HG02763 (cell line): Measurements from ENCODE around the gene ZNHIT6.
"Not testable (repeated sequence)": the region's sequence is repeated elsewhere in the genome, so short reads cannot be mapped to it uniquely, and the experiment has no call there.

Experiments
- ATAC-seq: cut with Tn5 transposase; IDR thresholded peaks from one replicate; pipeline ENCODE4 v1.9.1; 2021; ENCODE audit warnings: mild to moderate bottlenecking, moderate library complexity; ENCODE audit not compliant: unreplicated experiment

ZNHIT6 gene

DNA sequence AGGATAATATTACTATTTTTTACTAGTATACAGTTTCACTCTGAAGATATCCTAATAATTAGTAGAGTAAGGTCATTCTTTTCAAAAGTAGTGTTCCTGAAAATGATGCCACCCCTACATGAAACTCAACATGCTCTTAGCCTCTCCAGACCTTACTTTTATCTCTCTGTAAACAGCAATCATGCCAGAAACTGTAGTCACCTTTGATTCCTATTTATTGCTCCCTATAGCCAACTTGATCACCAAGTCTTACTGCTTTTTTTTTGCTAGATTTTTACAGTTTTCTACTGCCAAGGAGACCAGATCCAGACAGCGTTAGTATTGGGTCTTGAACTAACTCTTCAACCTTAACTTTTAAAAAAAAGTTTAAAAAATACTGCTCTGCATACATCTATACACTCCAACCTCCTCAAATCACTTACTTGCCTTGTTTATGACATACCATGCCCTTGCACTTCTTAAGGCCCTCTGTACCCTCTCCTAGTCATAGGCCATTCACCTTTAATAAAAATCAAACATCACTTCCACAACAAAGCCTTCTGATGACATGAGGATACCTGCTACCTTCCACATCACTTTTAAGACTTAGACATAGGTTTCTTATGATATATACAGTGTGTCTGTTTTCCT lies 36.1 kb downstream of the ZNHIT6 start:
- no peak for ATAC-seq

DNA sequence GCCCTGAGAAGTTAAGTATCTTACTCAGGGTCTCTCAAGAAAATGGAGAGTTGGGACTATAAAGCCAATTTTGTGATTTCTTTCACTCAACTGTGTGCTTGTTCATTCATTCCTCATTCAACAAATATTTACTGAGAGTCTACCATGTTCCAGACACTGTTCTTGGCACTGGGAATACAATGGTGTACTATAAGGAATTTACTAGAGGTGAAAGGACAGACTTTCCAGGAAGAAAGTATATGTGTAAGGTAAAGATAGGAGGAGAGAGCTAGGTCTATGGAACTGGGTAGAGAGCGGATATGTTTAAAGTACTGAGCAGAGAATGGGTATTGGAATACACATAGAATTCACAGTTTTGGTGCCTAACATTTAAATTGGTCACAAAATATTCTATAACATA lies 42.3 kb downstream of the ZNHIT6 start:
- ATAC-seq, result no peak

DNA sequence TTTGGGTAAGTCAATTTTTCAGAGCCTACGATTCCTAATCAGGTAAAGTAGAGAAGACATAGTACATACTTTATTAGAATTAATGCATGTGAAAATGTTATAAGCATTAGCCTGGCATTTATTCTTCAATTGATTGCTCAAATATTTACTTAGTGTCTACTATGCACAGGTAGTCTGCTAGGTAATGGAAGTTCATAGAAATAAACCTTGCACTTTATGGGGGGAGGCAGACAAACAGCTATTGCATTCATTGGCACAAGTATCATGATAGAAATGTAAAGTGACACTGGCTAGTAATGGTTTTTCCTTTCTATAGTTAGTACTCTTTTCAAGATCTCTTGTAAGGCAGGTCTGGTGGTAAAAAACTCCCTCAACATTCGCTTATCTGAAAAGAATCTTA lies 44.9 kb downstream of the ZNHIT6 start:
- no peak for ATAC-seq

DNA sequence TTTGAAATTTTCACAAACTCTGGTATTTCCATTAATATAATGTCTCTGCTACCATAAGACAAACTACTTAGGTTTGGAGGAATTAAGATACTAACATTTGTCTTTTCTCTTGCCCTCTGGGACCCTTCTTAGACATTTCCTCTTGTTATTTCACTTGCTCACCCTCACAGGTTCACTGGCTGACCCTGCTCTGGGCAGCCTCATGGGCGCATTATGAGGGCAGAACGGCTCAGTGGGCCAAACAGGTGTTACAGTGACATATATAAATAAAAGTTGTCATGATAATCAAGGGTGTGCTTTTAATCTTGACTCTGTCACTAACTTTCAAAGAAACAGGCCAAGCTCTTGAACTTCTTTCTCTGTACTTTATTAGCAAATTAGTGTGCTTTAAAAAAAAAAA lies 46.5 kb downstream of the ZNHIT6 start:
- no peak for ATAC-seq

DNA sequence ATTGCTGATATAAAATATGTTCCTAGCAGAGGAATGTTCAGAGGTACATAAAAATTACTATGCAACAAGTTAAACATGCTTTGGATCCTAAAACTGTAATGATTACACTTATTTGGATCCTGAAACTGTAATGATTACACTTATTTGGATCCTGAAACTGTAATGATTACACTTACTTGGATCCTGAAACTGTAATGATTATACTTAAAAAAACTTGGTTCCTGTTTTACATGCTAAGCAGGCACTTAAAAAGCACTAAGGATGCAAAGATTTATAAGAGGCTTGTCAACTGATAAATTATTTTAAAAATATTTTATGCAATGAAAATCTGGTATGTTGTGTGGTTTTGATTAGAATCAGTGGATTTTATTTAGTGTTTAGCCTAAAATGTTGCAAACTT lies 47.7 kb downstream of the ZNHIT6 start:
- ATAC-seq, result no peak

DNA sequence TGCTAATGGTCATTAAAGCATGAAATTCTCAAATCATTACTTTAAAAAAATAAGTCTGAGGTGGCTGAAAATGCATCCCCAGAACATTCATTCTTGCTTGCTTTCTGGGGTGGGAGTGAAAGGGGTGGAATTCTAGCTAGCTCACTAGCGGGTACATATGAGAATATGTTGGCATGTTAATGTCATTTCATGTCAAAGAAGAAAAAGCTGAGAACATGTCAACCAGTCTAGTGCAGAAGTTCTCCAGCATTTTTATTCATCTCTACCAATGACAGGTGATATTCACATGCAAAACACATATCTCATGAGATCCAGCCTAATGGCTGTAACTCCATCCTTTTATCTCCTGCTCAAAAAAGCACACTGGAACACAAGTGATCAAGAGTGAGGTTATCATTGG lies 49.1 kb downstream of the ZNHIT6 start:
- ATAC-seq, result no peak

DNA sequence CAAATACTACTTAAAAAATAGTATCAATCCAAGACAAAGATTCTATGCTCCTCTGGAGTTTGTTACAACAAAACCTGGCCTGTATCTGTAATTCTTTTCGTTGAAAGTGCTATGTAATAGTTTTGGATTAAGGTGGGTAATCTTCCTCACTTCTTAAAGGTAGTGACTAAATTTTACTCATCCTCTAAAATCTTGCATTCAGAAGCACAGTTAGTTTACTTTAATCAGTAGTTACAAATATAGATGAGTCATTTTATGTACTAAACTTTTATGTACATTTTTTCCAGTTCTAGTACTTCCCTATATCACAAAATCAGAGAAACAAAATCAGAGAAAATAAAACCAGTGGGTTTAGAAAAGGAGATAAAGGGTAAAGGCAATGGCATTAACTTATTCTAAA lies 51.3 kb downstream of the ZNHIT6 start:
- no peak for ATAC-seq

DNA sequence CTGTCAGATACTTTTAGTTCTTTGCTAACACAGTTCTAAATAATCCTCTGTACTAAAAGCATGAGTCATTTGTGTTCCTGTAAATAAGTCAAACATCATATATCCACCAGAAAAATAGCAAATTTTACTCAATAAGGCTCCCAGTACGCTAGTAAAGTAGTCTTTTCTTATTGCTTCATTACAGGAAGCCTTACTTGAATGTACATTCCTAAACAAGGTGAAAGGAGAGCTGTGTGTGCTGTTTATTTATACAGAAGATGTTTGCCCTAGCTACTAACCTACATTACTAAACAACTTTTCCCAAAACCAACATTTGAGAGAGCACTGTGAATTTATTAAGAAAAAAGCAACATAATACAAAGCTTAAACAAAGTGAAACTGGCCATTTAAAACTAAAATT lies 52.0 kb downstream of the ZNHIT6 start:
- no peak for ATAC-seq

DNA sequence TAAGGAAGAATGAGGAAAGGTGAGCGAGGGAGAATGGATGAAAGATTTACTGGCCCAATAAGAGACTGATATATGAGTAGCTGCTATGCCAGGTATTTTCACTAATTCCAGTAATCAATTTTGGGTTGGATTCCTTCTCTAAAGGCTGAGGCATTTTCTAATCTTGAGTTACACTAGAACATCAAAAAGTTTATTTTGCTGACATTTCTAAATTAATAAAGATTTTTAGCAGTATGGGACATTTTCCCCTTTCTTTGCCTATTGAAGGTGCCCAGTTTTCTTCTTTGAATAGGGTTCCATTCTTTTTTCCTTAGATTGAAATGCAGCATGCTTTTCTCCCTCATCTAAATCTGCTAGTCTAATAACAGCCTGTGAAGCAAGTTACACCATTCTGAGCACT lies 52.9 kb downstream of the ZNHIT6 start:
- no peak for ATAC-seq

DNA sequence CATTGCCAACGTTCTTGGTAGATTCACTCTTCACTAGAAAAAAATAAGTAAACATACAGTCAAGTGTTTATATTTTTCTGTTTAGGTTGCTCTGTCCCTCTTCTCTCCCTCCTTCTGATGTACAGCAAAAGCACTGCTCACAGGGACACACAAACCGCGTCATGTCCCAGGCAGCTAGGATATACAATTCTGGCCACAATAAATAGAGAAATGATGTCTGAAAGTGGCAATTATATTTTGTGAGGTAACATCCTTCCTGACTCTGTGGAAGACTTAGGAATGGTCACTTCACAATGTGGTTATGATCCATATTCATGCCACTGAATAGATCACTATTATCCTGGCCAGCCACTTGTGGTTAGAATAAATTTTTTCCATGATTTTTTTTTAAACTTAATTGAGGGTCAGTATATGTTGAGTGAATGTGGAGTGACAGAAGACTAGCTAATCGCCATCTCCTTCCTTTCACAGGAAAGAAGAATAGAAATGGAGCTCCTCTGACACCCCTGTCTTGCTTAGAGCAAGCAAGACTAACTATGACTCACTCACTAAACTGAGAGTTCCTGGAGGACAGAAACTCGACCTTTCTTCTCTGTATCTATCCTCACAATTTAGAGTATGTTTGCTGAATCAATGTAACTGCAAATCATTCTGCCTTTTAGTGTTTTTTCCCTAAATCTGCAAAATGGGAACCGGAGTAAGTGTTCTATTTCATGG lies 54.0 kb downstream of the ZNHIT6 start:
- ATAC-seq, result no peak

DNA sequence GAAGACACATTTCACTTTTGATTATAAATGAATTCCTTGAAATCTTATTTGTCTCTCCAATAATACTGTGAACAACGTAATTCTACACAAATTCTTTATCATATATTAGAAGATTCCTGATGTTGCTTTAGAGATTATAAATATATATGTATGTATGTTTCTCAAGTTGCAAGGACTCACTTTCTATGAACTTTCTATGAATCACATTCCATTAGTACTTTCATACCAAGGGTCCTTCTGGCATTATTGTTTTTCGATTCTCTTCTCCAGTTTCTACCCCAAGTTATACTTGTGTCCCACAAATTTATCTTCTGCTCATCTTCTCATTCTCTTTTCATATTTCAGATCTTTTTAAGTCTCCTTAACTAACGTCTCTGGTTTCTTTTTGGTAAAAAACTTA lies 55.9 kb downstream of the ZNHIT6 start:
- no peak for ATAC-seq

DNA sequence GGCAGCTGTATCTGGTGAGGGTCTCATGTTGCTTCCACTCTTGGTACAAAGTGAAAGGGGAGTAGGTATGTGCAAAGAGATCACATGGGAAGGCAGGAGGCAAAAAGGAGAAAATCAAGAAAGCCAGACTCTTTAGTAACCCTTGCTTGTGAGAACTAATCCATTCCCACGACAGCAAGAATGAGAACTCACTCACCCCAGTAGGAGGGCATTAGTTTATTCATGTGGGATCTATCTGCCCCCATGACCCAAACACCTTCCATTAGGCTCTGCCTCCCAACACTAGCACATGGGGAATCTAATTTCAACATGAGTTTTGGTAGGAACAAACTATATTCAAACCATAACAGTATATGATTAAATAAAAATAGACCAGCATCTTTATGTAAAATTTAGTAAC lies 57.6 kb downstream of the ZNHIT6 start:
- no peak for ATAC-seq

DNA sequence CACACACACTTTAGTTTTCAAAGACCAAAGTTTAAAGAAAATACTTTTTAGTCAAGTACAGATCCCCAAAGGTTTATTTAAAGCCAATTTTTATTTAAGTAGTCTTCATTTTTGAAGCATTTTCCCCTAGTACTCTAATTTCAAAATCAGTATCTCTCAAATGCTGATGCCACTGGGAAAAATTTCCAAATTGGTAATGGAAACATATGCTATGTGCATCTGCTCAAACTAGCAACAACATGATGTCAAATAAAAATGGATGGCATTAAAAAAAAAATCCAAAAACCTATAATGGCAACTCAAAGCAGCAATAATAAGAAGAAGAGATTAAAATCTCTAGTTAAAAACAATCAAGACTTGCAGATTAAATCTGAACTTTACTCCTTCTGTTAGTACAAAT lies 58.6 kb downstream of the ZNHIT6 start:
- no peak for ATAC-seq

DNA sequence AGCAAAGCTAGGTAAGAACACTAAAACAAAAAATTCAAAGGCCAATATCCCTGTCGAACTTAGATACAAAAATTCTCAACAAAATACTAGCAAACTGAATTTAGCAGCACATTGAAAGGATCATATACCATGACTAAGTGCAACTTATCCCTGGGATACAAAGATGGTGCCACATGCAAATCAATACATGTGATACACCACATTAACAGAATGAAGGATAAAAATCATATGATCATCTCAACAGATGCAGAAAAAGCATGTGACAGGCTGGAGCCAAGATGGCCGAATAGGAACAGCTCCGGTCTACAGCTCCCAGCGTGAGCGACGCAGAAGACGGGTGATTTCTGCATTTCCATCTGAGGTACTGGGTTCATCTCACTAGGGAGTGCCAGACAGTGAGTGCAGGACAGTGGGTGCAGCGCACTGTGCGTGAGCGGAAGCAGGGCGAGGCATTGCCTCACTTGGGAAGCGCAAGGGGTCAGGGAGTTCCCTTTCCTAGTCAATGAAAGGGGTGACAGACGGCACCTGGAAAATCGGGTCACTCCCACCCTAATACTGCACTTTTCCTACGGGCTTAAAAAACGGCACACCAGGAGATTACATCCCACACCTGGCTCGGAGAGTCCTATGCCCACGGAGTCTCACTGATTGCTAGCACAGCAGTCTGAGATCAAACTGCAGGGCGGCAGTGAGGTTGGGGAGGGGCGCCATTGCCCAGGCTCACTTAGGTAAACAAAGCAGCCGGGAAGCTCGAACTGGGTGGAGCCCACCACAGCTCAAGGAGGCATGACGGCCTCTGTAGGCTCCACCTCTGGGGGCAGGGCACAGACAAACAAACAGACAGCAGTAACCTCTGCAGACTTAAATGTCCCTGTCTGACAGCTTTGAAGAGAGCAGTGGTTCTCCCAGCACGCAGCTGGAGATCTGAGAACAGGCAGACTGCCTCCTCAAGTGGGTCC lies 66.4 kb downstream of the ZNHIT6 start:
- ATAC-seq, result not testable (repeated sequence)

DNA sequence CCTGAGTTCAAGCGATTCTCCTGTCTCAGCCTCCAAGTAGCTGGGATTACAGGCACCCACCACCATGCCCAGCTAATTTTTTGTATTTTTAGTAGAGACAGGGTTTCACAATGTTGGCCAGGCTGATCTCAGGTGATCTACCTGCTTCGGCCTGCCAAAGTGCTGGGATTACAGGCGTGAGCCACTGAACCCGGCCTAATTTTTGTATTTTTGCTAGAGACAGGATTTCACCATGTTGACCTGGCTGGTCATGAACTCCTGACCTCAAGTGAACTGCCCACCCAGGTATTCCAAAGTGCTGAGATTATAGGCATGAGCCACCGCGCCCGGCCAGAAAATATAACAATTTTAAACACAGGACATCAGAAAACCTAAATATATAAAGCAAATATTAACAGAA lies 68.3 kb downstream of the ZNHIT6 start:
- ATAC-seq, result not testable (repeated sequence)

DNA sequence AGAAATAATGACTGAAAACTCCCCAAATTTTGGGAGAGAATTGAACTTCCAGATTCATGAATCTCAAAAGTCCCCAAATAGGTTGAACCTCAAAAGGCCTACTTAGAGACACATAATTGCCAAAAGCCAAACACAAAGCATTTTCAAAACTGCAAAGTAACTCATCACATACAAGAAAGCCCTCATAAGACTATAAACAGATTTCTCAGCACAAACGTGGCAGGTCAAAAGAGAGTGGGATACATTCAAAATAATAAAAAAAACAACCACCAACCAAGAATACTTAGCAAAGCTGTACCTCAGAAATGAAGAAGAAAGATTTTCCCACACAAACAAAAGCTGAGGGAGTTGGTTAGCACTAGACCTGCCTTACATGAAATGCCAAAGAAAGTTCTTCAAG lies 69.8 kb downstream of the ZNHIT6 start:
- ATAC-seq, result no peak

DNA sequence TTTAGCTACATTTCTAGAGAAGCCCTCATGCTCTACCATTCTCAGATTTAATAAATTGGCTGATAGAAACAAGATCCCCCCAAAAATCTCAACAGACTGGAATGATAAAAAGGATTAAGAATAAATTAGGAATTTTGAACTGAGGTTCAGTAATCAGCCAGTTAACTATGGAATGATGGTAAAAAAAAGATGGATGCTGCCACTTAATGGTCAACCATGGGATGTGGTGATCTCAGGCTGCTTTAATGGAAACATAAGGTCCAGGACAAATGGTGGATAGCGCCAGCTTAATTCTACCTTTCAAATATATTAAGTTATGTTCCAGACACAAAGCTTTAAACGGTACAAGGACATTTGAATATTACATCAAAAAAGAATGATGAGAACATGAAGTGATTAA lies 77.7 kb downstream of the ZNHIT6 start:
- ATAC-seq, result no peak

DNA sequence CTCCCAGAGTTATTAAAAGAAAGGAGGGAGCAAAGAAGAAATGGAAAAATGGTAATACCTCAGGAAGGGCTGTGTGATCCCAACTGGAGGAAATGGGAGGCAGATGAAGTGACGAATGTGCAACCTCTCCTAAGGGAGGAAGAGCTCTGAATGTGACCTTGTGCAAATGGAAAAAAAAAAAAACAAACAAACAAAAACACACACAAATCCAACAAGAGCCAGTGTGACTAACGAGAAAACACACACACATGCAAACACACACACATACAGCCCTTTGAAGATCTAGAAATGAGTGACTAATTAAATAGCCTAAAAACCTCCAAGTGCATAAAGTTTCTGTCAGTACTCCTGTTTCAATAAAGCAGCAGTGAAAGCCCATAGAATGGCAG lies 78.7 kb downstream of the ZNHIT6 start:
- no peak for ATAC-seq

DNA sequence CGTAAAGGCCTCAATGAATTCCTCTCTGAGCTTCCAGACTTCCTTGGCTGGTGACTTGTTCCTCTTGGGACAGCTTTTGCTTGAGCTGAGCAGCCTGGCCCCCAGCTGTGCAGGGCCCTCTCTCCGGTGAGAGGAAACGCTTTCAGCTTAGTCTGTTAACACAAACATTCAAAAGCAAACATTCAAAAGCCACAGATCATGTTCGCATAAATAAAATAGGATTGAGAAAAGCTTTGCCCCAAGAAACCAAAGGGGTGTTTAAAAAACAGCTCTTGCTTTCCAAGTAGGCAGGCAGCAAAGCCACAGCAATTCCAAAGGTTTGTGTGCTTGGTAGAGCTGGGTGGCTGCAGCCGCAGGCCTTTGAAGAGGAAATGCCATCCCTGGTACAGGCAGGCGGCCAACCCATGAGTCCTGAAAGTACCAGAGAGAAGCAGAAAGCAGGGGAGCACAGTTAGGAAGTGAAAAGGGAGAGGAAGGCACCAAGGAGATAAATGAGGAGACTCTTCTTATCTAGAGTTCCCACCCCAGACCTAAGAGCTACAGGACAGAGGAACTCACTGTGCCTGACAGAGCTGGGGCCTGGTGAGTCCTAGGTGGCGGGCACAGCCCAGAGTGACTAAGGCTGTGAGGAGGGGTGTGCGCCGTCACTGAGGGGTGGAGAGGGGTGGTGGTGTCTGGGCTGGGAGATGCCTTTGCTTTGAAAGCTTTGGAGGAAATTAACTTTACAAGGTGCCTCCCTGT lies 79.3 kb downstream of the ZNHIT6 start:
- ATAC-seq, result no peak

DNA sequence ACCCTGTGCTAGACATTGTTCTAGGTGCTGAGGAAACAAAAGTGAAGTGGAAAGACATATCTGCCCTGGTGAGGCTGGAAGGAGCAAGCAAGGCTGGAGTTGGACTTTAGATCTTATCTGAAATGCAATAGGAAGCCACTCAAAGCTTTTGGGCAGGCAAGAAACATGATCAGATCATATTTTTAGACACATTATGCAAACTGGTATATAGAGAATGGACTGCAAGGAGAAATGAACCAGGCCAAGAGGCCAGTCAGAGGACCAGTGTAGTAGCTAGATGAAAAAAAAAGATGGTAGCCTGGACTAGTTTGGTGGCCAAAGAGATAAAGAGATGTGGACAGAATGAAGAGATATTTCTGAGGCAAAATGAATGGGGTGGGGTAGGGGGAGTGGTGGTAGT lies 81.4 kb downstream of the ZNHIT6 start:
- ATAC-seq, result no peak

DNA sequence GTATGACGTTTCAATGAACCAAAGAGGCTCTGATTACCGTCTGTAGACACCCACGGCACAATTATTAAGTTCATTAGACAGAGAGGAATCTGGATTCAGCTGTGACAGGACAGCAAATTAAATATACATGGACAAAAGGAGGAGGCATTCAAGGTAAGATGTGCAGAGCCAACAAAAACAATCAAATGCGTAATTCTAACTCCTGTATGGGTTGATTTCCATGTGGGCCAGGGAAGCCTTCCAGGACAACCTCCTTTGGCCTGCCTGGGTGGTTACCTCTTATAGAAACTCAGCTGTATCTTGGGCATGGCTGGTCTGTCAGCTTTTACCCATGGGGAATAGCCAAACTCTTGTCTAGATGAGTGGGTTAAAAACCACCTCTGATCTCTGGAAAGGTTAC lies 83.9 kb downstream of the ZNHIT6 start:
- ATAC-seq, result no peak
